ENCODE measurements around the gene CDC25B.

CDC25B gene

DNA sequence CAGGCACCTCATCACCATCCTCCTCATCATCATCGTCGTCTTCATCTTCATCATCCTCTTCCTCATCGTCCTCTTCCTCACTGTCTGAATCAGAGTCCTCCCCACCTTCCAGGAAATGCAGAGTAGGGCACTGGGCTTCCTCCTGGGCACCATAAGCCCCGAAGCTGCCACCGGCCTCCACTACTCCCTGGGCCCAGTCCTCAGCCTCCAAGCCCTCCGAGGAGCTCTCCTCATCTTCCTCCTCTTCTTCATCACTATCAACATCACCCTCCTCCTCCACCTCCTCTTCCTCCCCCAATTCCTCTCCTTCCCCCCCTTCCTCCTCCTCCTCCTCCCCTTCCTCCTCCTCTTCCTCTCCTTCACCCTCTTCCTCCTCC lies 11.3 kb upstream of the CDC25B start (continued):
- TF ChIP-seq ZBTB17 (tag by site-specific recombination; IDR thresholded peaks at IDR 0.05) (no peak), ZNF544 (tag by site-specific recombination; IDR thresholded peaks at IDR 0.05) (no peak), ZNF184 (tag by site-specific recombination; IDR thresholded peaks at IDR 0.05) (no peak), ZNF341 (tag by site-specific recombination; IDR thresholded peaks at IDR 0.05; ENCODE audit: low read depth) (no peak), ZNF654 (tag by site-specific recombination; IDR thresholded peaks at IDR 0.05; ENCODE audit: low read depth) (no peak), ZNF248 (tag by site-specific recombination; IDR thresholded peaks at IDR 0.05) (no peak), ZFHX2 (tag by site-specific recombination; conservative IDR thresholded peaks at IDR 0.05) (peak; percentile 94), ZNF514 (tag by site-specific recombination; IDR thresholded peaks at IDR 0.05) (no peak), GLIS1 (tag by site-specific recombination; IDR thresholded peaks at IDR 0.05) (no peak), ZNF155 (tag by site-specific recombination; IDR thresholded peaks at IDR 0.05) (no peak), ZBTB1 (tag by site-specific recombination; IDR thresholded peaks at IDR 0.05) (no peak), ZNF10 (tag by site-specific recombination; IDR thresholded peaks at IDR 0.05) (no peak), ZNF132 (tag by site-specific recombination; IDR thresholded peaks at IDR 0.05; ENCODE audit: borderline replicate concordance) (no peak), BCL11A (tag by site-specific recombination; IDR thresholded peaks at IDR 0.05; ENCODE audit: low read depth) (peak; percentile 69), ZNF302 (tag by site-specific recombination; IDR thresholded peaks at IDR 0.05; ENCODE audit: low read depth) (no peak), ZBTB44 (tag by site-specific recombination; IDR thresholded peaks at IDR 0.05) (no peak), EGR2 (tag by site-specific recombination; IDR thresholded peaks at IDR 0.05; ENCODE audit: low read depth) (peak; percentile 99), ZNF501 (tag by site-specific recombination; IDR thresholded peaks at IDR 0.05) (no peak), ZNF48 (tag by site-specific recombination; IDR thresholded peaks at IDR 0.05) (no peak), PATZ1 (tag by site-specific recombination; IDR thresholded peaks at IDR 0.05) (no peak), ZNF140 (tag by site-specific recombination; IDR thresholded peaks at IDR 0.05) (no peak), ZNF354C (tag by site-specific recombination; IDR thresholded peaks at IDR 0.05; ENCODE audit: borderline replicate concordance, low read depth) (no peak), ZNF624 (tag by site-specific recombination; IDR thresholded peaks at IDR 0.05) (no peak)
- TF ChIP-seq, protein P1, sequence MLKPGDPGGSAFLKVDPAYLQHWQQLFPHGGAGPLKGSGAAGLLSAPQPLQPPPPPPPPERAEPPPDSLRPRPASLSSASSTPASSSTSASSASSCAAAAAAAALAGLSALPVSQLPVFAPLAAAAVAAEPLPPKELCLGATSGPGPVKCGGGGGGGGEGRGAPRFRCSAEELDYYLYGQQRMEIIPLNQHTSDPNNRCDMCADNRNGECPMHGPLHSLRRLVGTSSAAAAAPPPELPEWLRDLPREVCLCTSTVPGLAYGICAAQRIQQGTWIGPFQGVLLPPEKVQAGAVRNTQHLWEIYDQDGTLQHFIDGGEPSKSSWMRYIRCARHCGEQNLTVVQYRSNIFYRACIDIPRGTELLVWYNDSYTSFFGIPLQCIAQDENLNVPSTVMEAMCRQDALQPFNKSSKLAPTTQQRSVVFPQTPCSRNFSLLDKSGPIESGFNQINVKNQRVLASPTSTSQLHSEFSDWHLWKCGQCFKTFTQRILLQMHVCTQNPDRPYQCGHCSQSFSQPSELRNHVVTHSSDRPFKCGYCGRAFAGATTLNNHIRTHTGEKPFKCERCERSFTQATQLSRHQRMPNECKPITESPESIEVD (tag by site-specific recombination; IDR thresholded peaks at IDR 0.05) = no peak
- TF ChIP-seq, protein P2, sequence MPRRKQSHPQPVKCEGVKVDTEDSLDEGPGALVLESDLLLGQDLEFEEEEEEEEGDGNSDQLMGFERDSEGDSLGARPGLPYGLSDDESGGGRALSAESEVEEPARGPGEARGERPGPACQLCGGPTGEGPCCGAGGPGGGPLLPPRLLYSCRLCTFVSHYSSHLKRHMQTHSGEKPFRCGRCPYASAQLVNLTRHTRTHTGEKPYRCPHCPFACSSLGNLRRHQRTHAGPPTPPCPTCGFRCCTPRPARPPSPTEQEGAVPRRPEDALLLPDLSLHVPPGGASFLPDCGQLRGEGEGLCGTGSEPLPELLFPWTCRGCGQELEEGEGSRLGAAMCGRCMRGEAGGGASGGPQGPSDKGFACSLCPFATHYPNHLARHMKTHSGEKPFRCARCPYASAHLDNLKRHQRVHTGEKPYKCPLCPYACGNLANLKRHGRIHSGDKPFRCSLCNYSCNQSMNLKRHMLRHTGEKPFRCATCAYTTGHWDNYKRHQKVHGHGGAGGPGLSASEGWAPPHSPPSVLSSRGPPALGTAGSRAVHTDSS (tag by site-specific recombination; IDR thresholded peaks at IDR 0.05) = peak; percentile 100
- TF ChIP-seq, protein P3, sequence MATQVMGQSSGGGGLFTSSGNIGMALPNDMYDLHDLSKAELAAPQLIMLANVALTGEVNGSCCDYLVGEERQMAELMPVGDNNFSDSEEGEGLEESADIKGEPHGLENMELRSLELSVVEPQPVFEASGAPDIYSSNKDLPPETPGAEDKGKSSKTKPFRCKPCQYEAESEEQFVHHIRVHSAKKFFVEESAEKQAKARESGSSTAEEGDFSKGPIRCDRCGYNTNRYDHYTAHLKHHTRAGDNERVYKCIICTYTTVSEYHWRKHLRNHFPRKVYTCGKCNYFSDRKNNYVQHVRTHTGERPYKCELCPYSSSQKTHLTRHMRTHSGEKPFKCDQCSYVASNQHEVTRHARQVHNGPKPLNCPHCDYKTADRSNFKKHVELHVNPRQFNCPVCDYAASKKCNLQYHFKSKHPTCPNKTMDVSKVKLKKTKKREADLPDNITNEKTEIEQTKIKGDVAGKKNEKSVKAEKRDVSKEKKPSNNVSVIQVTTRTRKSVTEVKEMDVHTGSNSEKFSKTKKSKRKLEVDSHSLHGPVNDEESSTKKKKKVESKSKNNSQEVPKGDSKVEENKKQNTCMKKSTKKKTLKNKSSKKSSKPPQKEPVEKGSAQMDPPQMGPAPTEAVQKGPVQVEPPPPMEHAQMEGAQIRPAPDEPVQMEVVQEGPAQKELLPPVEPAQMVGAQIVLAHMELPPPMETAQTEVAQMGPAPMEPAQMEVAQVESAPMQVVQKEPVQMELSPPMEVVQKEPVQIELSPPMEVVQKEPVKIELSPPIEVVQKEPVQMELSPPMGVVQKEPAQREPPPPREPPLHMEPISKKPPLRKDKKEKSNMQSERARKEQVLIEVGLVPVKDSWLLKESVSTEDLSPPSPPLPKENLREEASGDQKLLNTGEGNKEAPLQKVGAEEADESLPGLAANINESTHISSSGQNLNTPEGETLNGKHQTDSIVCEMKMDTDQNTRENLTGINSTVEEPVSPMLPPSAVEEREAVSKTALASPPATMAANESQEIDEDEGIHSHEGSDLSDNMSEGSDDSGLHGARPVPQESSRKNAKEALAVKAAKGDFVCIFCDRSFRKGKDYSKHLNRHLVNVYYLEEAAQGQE (tag by site-specific recombination; IDR thresholded peaks at IDR 0.05) = no peak

Data from HEK293 (cell line).